ENCODE measurements around the gene CATSPER2. TPM values are rescaled to one million over a fixed set of nuclear protein-coding genes. Genes with fewer than 3 reads are reported as not detected.
"Not testable (repeated sequence)": the region's sequence is repeated elsewhere in the genome, so short reads cannot be mapped to it uniquely, and the experiment has no call there.

CATSPER2 gene
- total and polyA plus RNA-seq, 7 experiments from 2014 or later = 0.61 to 14.4 (median 9.9) TPM

GRCh38 chr15:43622068-43622799 is 26.4 kb downstream of the CATSPER2 start:
- H3K4me3 ChIP-seq (ENCODE audit: low read length); H3K4me3 Mint-ChIP-seq; H3K9me3 ChIP-seq (ENCODE audit: control insufficient read depth in 2 of 3, low read length in 3 of 3); H3K4me1 ChIP-seq (ENCODE audit: control insufficient read depth in 2 of 2, insufficient read depth in 2 of 2, low read length in 2 of 2); H3K9me3 Mint-ChIP-seq; ATAC-seq; H3K4me1 Mint-ChIP-seq; H3K27ac Mint-ChIP-seq; H3K36me3 ChIP-seq (ENCODE audit: control insufficient read depth in 2 of 3, insufficient read depth in 3 of 3, low read length in 3 of 3); DNase-seq; H3K27ac ChIP-seq (ENCODE audit: low read depth, low read length); POLR2A ChIA-PET; intact Hi-C loops (cut with micrococcal nuclease); H3K27me3 ChIP-seq (ENCODE audit: control insufficient read depth in 2 of 2, insufficient read depth in 2 of 2, low read length in 2 of 2); H3K36me3 Mint-ChIP-seq: not testable (repeated sequence)
- CTCF ChIA-PET = interaction anchor here (0.7 kb wide), 1 partner anchor 244 kb away, joined by 3 read pairs; no protein-coding TSS in a partner anchor
- H3K27me3 Mint-ChIP-seq = peaks cover 7 to 32% (median 11%) of the 10 kb centered on the region in 5 donors

- POLR2A ChIA-PET; H3K4me3 ChIP-seq (ENCODE audit: low read length); H3K27ac Mint-ChIP-seq; H3K27me3 ChIP-seq (ENCODE audit: control insufficient read depth in 2 of 2, insufficient read depth in 2 of 2, low read length in 2 of 2); H3K4me3 Mint-ChIP-seq; intact Hi-C loops (cut with micrococcal nuclease); H3K36me3 ChIP-seq (ENCODE audit: control insufficient read depth in 2 of 3, insufficient read depth in 3 of 3, low read length in 3 of 3); DNase-seq; H3K36me3 Mint-ChIP-seq; H3K4me1 ChIP-seq (ENCODE audit: control insufficient read depth in 2 of 2, insufficient read depth in 2 of 2, low read length in 2 of 2); H3K4me1 Mint-ChIP-seq; CTCF ChIA-PET; ATAC-seq; H3K9me3 ChIP-seq (ENCODE audit: control insufficient read depth in 2 of 3, low read length in 3 of 3); H3K27ac ChIP-seq (ENCODE audit: low read depth, low read length); H3K9me3 Mint-ChIP-seq: not testable (repeated sequence)
- peaks cover 7 to 22% (median 11%) of the 10 kb centered on the region in 5 donors for H3K27me3 Mint-ChIP-seq
These were observed 29.9 kb downstream of the CATSPER2 start, which contains the start of gene STRC for GRCh38 chr15:43618700-43619099. STRC (minus strand) TSS chr15:43618800; CDS start chr15:43618722, 78 bp downstream.

GRCh38 chr15:43617750-43618149 is 30.9 kb downstream of the CATSPER2 start:
- peaks cover 7 to 20% (median 11%) of the 10 kb centered on the region in 5 donors for H3K27me3 Mint-ChIP-seq
- DNase-seq; H3K4me3 ChIP-seq (ENCODE audit: low read length); H3K27ac ChIP-seq (ENCODE audit: low read depth, low read length); H3K4me1 Mint-ChIP-seq; H3K27ac Mint-ChIP-seq; H3K36me3 ChIP-seq (ENCODE audit: control insufficient read depth in 2 of 3, insufficient read depth in 3 of 3, low read length in 3 of 3); intact Hi-C loops (cut with micrococcal nuclease); CTCF ChIA-PET; H3K4me1 ChIP-seq (ENCODE audit: control insufficient read depth in 2 of 2, insufficient read depth in 2 of 2, low read length in 2 of 2); POLR2A ChIA-PET; H3K9me3 Mint-ChIP-seq; H3K27me3 ChIP-seq (ENCODE audit: control insufficient read depth in 2 of 2, insufficient read depth in 2 of 2, low read length in 2 of 2); H3K4me3 Mint-ChIP-seq; H3K36me3 Mint-ChIP-seq; ATAC-seq; H3K9me3 ChIP-seq (ENCODE audit: control insufficient read depth in 2 of 3, low read length in 3 of 3): not testable (repeated sequence)

- H3K36me3 Mint-ChIP-seq; H3K27me3 ChIP-seq (ENCODE audit: control insufficient read depth in 2 of 2, insufficient read depth in 2 of 2, low read length in 2 of 2); H3K9me3 Mint-ChIP-seq; H3K4me1 ChIP-seq (ENCODE audit: control insufficient read depth in 2 of 2, insufficient read depth in 2 of 2, low read length in 2 of 2); H3K4me3 Mint-ChIP-seq; H3K27ac Mint-ChIP-seq; POLR2A ChIA-PET; ATAC-seq; H3K9me3 ChIP-seq (ENCODE audit: control insufficient read depth in 2 of 3, low read length in 3 of 3); H3K4me1 Mint-ChIP-seq; H3K36me3 ChIP-seq (ENCODE audit: control insufficient read depth in 2 of 3, insufficient read depth in 3 of 3, low read length in 3 of 3); H3K4me3 ChIP-seq (ENCODE audit: low read length); DNase-seq; intact Hi-C loops (cut with micrococcal nuclease); H3K27ac ChIP-seq (ENCODE audit: low read depth, low read length): not testable (repeated sequence)
- H3K27me3 Mint-ChIP-seq = peaks cover 23 to 34% (median 28%) of the 10 kb centered on the region in 5 donors
- CTCF ChIA-PET = interaction anchor here (0.7 kb wide), 1 partner anchor 164 kb away, joined by 3 read pairs; no protein-coding TSS in a partner anchor
These were observed 46.4 kb downstream of the CATSPER2 start for GRCh38 chr15:43602233-43602632.

GRCh38 chr15:43600200-43600599 is 48.4 kb downstream of the CATSPER2 start:
- H3K4me1 Mint-ChIP-seq; H3K36me3 Mint-ChIP-seq; DNase-seq; intact Hi-C loops (cut with micrococcal nuclease); POLR2A ChIA-PET; H3K27ac Mint-ChIP-seq; H3K4me1 ChIP-seq (ENCODE audit: control insufficient read depth in 2 of 2, insufficient read depth in 2 of 2, low read length in 2 of 2); H3K9me3 Mint-ChIP-seq; H3K27me3 ChIP-seq (ENCODE audit: control insufficient read depth in 2 of 2, insufficient read depth in 2 of 2, low read length in 2 of 2); H3K4me3 ChIP-seq (ENCODE audit: low read length); H3K9me3 ChIP-seq (ENCODE audit: control insufficient read depth in 2 of 3, low read length in 3 of 3); H3K36me3 ChIP-seq (ENCODE audit: control insufficient read depth in 2 of 3, insufficient read depth in 3 of 3, low read length in 3 of 3); CTCF ChIA-PET; H3K27ac ChIP-seq (ENCODE audit: low read depth, low read length); ATAC-seq; H3K4me3 Mint-ChIP-seq: not testable (repeated sequence)
- H3K27me3 Mint-ChIP-seq = peaks cover 30 to 40% (median 36%) of the 10 kb centered on the region in 5 donors

GRCh38 chr15:43599131-43599530 is 49.5 kb downstream of the CATSPER2 start:
- H3K9me3 Mint-ChIP-seq; H3K4me3 Mint-ChIP-seq; H3K36me3 ChIP-seq (ENCODE audit: control insufficient read depth in 2 of 3, insufficient read depth in 3 of 3, low read length in 3 of 3); CTCF ChIA-PET; DNase-seq; H3K9me3 ChIP-seq (ENCODE audit: control insufficient read depth in 2 of 3, low read length in 3 of 3); H3K4me1 Mint-ChIP-seq; H3K4me3 ChIP-seq (ENCODE audit: low read length); H3K4me1 ChIP-seq (ENCODE audit: control insufficient read depth in 2 of 2, insufficient read depth in 2 of 2, low read length in 2 of 2); H3K27ac ChIP-seq (ENCODE audit: low read depth, low read length); POLR2A ChIA-PET; intact Hi-C loops (cut with micrococcal nuclease); H3K36me3 Mint-ChIP-seq; ATAC-seq; H3K27ac Mint-ChIP-seq; H3K27me3 ChIP-seq (ENCODE audit: control insufficient read depth in 2 of 2, insufficient read depth in 2 of 2, low read length in 2 of 2): not testable (repeated sequence)
- peaks cover 27 to 37% (median 31%) of the 10 kb centered on the region in 5 donors for H3K27me3 Mint-ChIP-seq
